C4-2B (cell line): ENCODE measurements around the gene GON4L.

Experiments
- H3K27ac ChIP-seq: fragments of 450-650 bp; 2 replicates; pipeline ENCODE4 v1.5.1; 2017
- ZFX ChIP-seq: fragments of 450-650 bp; IDR thresholded peaks from 2 replicates; pipeline ENCODE4 v1.6.1; 2017
- TF ChIP-seq, protein P1 (sequence below): fragments of 450-650 bp; conservative IDR thresholded peaks from 2 replicates; pipeline ENCODE4 v1.5.1; 2017; ENCODE audit warnings: mild to moderate bottlenecking

GON4L gene

GRCh38 chr1:155871390-155871789, 14.4 kb upstream of the GON4L start:
- TF ChIP-seq, protein P1, sequence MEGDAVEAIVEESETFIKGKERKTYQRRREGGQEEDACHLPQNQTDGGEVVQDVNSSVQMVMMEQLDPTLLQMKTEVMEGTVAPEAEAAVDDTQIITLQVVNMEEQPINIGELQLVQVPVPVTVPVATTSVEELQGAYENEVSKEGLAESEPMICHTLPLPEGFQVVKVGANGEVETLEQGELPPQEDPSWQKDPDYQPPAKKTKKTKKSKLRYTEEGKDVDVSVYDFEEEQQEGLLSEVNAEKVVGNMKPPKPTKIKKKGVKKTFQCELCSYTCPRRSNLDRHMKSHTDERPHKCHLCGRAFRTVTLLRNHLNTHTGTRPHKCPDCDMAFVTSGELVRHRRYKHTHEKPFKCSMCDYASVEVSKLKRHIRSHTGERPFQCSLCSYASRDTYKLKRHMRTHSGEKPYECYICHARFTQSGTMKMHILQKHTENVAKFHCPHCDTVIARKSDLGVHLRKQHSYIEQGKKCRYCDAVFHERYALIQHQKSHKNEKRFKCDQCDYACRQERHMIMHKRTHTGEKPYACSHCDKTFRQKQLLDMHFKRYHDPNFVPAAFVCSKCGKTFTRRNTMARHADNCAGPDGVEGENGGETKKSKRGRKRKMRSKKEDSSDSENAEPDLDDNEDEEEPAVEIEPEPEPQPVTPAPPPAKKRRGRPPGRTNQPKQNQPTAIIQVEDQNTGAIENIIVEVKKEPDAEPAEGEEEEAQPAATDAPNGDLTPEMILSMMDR, result no peak
- no peak for TF ChIP-seq ZFX
- no peak overlapping the region for H3K27ac ChIP-seq

- H3K27ac ChIP-seq, result no peak overlapping the region
- TF ChIP-seq, protein P1, result no peak
- TF ChIP-seq ZFX, result no peak
Measured at GRCh38 chr1:155867766-155868165, 10.8 kb upstream of the GON4L start.

DNA sequence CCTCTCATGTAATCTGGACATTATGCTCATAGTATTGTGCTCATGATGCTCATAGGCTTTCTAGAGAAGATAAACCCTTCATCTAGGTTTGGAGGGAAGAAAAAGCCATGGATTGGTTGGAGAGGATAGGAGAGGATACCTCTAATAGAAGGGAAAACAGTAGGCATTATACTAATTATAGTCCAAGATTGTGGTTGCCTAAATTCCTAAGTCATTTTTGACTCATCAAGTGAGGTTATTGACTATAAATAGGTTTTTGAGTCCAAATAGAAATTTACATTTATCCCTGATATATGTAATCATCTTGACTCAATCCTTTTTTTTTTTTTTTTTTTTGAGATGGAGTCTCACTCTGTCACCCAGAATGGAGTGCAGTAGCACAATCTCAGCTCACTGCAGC, 7.4 kb upstream of the GON4L start:
- TF ChIP-seq, protein P1, result no peak
- no peak for TF ChIP-seq ZFX
- no peak overlapping the region for H3K27ac ChIP-seq

DNA sequence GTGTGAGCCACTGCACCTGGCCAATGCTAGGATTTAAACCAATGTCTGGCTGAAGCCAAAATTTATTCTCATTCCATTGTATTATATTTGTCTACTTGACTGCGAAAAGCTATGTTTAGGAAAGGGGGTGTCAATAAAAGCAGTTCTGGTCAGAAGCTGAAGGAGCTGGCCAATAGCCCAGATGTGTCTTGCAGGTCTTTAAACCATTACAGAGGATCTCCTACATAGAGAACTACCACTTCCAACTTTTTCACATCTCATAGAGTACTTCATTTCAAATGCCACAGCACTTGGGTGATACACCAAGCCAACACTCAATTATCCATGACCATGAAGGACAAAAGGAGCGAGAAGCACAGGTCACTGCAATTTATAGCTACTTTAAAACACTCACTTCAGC, 4.9 kb upstream of the GON4L start:
- TF ChIP-seq, protein P1, result no peak
- no peak for TF ChIP-seq ZFX
- no peak overlapping the region for H3K27ac ChIP-seq

GRCh38 chr1:155860970-155861510, 4.0 kb upstream of the GON4L start:
- TF ChIP-seq ZFX, result no peak
- TF ChIP-seq, protein P1, result no peak
- no peak overlapping the region for H3K27ac ChIP-seq

- no peak overlapping the region for H3K27ac ChIP-seq
- TF ChIP-seq, protein P1, result no peak
- no peak for TF ChIP-seq ZFX
Measured at GRCh38 chr1:155859881-155860871, 3.2 kb upstream of the GON4L start.

GRCh38 chr1:155859234-155859829, 2.3 kb upstream of the GON4L start, which contains the start of gene SYT11:
Gene SYT11 (plus strand): TSS chr1:155859567. CDS start chr1:155859762, 195 bp downstream.
- TF ChIP-seq ZFX, result no peak
- TF ChIP-seq, protein P1, result no peak
- H3K27ac ChIP-seq, result peak within 1 kb of the TSS; percentile 9; the same call in 1 of the 2 replicates
